Activated naive CD4-positive, alpha-beta T cell treated with Interleukin-2 at 50 U/mL for 16 hours (primary cell): ENCODE results near the gene AHNAK.
"Not testable (repeated sequence)": the region's sequence is repeated elsewhere in the genome, so short reads cannot be mapped to it uniquely, and the experiment has no call there.

Experiments used
- DNase-seq: peaks from one replicate; pipeline ENCODE4 v3.0.0-alpha.2; 2020

AHNAK gene

DNA sequence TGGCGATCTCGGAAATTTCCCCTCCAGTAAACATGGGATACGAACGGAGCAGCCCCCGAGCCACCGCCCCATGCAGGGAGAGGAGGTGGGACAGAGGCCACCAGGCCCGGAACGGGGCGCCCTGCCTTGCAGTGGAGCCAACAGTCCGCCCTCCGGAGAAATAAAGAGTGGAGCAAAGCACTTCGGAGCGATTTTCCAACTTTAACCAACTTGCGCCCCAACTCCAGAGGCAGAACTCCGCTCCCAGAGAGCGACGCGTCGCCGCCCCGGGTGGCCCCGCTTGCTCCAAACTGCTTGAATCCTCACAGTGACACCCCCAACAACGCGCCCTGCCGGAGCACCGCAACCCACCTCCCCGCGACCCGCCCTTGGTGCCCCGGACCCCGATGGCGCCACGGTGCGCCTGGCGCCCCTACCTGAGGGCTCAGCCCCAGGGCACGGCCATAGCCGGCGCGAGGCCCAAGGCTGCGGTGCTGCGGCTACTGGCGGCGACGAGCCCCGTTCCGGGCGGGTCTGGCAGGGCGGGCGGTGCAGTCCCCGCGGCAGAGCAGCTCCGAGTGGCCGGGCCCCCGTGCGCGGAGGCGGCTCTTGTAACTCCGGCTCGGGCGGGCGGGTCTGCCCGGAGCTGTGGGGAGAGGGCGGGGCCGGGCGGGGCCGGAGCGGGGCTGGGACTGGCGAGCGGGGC, at the start of gene AHNAK:
AHNAK (minus strand) TSS at position 563 of the 685 bp plus-strand sequence. CDS start 10,708 bp downstream, outside the sequence.
- DNase-seq, result peak; percentile 78

DNA sequence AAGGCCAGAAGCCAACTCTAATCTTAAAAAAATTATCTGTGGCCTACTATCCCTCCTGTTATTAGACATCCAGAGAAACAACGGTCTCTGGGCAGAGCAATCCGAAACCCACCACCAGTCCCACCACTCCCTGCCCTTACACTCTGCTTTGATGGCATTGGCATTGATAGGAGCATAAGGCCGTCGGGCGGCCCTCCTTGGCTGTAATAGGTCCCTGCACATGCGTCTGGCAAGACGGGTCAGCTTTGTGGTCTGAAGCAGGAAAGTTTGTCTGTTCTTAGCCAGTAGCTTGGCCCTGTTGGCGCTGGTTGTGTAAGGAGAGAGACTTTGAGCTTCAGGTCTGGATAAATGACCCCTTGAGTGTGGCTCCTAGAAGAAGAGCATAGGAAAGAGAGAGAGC, 48.5 kb upstream of the AHNAK start:
- no peak for DNase-seq

GRCh38 chr11:62593434-62594044, 46.9 kb upstream of the AHNAK start:
- DNase-seq, result peak; percentile 79

GRCh38 chr11:62592989-62593421, 46.4 kb upstream of the AHNAK start:
- DNase-seq, result no peak

- DNase-seq, result no peak
Measured at GRCh38 chr11:62592146-62592815, 45.7 kb upstream of the AHNAK start.

DNA sequence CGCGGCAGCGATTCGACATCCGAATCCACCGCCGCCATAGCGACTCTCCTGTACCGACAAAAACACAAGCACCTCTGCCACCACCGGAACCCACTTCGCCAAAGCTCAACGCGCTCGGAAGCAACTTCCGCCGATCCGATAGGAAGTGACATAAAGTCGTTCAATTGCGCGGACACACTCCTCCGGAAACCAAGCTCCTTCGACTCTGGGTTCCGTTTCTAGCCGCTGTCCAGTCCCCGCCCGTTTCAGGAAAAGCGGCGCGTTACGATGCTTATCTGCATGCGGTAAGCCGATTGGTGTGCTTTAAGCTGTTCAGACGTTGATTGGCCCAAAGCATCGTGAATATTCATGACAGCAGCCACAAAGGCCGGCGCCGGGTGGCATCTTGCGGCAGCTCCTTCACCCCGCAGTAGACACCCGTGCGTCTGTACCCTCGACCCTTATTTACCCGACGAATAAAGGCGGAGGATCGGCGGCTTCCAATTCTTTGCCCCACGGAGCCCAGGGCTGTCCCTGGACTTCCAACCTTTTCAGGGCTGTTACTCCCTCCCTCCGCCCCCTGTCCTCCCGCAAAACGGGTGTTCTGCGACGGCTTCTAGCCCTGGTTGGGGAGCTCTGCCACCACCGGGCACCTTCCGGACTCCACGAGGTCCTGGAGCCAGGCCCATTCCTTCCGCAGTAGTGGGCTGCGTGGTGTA, 45.0 kb upstream of the AHNAK start, which contains the start of gene TUT1:
TUT1 (minus strand) TSS at position 76 of the 698 bp plus-strand sequence; CDS start at position 38, 38 bp downstream.
- DNase-seq, result peak; percentile 96

- no peak for DNase-seq
Measured at GRCh38 chr11:62588966-62589637, 42.5 kb upstream of the AHNAK start.

DNA sequence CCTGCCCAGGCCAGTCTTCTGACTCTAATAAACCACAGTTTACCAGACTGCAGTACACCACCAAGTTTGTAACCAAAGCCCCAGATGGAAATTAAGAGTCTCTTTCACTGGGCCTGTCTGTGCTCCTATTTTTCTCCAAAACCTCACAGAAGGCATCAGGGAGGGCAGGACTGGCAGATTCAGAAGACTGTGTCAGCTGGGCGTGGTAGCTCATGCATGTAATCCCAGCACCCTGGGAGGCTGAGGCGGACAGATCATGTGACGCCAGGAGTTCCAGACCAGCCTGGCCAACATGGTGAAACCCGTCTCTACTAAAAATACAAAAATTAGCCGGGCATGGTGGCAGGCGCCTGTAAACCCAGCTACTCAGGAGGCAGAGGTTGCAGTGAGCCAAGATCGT, 38.8 kb upstream of the AHNAK start:
- not testable (repeated sequence) for DNase-seq

DNA sequence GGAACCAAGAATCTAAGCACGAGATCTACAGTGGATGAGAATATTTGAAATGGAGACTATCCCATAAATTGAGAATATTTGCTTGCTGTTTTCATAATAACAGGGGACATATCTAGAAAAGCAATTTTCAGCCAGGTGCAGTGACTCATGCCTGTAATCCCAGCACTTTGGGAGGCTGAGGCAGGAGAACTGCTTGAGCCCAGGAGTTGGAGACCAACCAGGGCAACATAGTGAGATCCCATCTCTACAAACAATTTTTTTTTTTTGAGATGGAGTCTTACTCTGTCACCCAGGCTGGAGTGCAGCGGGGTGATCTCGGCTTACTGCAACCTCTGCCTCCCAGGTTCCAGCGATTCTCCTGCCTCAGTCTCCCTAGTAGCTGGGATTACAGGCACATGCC, 35.1 kb upstream of the AHNAK start:
- not testable (repeated sequence) for DNase-seq

GRCh38 chr11:62580959-62581715, 34.5 kb upstream of the AHNAK start:
- DNase-seq, result no peak

GRCh38 chr11:62579252-62579651, 32.6 kb upstream of the AHNAK start:
- no peak for DNase-seq

- no peak for DNase-seq
Measured at GRCh38 chr11:62578541-62578940, 31.9 kb upstream of the AHNAK start.

- DNase-seq, result no peak
Measured at GRCh38 chr11:62577046-62577714, 30.6 kb upstream of the AHNAK start.

DNA sequence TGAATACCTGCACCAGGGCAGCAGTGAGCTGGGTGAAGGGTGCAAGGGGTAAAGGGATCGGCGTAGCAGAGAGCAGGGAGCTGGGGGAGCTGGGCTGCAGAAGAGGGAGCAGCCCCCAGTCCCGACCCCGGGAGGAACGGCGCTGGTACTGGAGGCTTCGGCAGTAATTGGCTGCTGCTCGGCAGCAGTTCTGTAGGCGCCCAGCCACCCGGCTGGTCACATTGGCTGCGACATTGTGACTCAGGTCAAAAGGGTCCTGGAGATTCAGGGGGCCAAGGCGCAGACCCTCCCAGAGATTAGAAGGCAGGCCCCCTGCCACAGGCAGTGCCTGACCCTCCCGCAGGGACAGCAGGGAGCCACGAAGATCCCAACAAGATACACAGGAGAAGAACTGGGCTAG, 29.2 kb upstream of the AHNAK start:
- no peak for DNase-seq

GRCh38 chr11:62575156-62575555, 28.6 kb upstream of the AHNAK start:
- DNase-seq, result no peak

DNA sequence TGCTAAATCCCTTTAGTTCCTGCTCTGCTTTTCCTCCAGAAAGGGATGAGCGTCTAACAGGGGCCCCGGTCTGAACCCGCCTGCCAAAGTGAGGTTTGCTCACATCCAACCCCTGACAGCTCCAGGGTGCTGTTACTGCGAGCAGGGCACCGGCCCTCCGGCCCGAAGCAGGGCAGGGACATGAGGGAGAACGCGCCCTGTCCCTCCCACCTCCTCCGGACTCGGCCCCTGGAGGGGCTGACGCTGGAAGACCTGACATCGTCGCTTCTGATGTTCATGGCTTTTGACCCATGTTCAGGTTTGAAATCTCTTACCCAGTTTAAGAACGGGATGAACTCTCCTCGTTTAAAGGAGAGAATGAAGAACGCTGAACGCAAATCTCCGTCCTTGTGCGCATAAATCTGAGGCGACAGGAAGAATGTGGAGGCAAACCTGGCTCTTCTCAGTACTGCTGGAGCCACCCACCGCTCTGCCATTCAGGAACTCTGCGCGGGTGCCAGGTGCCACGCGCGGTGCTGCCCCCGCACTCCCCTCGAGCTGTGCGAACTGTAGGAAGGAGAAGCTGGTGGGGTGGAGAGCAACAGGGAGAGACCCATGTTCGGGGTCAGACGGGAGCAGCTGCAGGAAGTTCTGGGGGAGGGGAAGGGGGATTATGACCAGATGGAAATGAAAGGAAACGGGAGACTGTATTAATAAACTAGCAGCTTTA, 27.9 kb upstream of the AHNAK start:
- DNase-seq, result no peak

GRCh38 chr11:62573592-62574362, 27.2 kb upstream of the AHNAK start, which contains the start of gene EEF1G:
Gene EEF1G, minus strand, starts transcription at chr11:62573891. Its CDS starts 49 bp downstream, at chr11:62573842.
- DNase-seq, result peak; percentile 98

- peak; percentile 39 for DNase-seq
Measured at GRCh38 chr11:62573006-62573591, 26.5 kb upstream of the AHNAK start.

DNA sequence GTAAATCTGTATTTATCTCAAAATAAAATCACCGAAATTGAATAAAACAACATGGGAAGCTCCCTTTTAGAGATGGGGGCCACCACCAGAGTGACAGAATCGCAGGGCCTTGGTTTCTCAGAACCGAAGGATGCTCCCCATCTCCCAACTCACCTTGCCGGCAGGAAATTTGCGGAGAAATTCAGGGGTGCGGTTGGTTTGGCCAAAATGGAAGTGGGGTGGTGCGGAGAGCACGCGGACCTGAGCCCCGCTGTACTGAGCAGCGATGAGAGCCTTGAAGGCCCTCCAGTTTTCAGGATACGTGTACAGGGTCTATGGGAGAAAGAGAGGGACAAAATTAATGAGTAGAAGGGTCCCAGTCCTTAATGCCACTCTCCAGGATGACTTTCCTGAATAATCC, 25.8 kb upstream of the AHNAK start:
- DNase-seq, result no peak
